ENCODE data around the gene ORAI3.

ORAI3 gene

DNA sequence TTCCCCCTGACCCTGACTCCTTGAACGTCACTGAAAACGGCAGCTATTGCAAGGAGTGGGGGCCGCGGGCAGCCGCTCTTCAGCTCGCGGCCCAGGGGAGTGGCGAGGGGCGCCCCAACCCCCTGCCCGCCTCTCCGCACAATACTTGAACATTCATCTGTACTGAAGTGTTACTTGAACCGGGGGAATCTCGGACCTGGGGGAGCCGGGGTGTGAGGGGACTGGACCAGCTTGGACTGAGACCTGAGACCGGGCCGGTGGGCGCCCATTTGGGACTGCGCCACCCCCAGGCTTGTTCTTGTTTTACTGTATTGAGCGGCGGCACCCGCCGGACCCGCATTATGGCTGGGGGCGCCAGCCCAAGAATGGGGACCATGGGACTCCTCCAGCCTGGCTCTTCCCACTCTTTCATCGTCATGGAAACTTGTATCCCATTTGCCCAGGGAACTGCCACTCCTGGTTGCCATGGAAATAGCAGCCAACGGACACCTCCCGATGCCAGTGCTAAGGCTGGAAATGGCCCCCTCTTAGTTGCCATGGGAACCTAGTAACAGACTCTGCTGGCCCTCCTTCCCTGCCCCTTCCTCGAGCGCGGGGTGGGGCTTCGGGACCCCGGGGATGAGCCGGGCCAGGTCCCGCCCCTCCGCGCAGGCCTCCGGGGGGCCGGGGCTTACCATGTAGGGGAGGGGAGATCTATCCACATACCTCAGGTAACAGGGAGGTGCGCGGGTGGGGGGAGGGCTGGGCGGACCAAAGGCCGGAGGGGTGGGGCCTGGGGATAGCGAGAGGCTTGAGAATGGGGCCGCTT, 805 bp upstream of the ORAI3 start:
- DNase-seq, result peak; percentile 37

DNA sequence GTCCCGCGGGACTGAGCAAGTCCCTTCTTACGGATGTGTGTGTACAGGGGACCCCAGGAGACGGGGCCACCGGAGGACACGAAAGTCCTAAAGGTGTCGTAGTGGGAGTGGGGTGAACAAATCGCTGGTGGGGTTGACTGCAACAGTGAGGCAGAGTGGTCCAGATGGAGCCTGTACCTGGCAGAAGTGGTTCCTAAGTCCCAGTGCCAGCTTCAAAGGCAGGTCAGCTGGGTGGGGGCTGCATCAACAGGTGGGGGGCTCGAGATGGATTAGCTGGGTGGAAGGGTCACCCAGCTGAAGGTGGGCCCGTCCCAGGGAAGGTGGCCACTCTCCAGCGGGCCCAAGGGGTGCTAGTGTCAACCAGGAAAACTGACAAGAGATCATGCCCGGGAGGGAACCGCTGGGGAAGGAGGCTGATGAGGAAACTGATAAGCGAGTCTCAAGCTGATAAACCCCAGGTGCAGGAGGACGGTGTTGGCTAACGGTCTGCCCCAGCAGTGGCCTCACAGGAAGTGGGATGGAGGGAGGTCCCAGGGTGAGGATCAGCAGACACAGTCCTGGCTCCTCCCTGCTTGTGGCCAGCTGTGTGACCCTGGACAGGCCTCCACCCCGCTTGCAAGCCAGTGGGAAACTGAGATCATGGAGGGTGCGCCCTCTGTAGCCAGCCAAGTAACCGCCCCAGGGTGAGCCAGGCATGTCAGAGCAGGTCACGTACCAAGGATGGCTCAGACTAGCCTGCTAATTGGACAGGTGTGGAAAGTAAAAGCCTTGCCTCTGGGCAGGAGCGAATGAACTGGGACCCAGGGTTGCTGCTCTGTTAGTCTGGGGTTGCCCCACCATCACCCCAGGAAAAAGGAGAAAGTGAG, 1.0 kb downstream of the ORAI3 start:
- DNase-seq, result peak; percentile 63

DNA sequence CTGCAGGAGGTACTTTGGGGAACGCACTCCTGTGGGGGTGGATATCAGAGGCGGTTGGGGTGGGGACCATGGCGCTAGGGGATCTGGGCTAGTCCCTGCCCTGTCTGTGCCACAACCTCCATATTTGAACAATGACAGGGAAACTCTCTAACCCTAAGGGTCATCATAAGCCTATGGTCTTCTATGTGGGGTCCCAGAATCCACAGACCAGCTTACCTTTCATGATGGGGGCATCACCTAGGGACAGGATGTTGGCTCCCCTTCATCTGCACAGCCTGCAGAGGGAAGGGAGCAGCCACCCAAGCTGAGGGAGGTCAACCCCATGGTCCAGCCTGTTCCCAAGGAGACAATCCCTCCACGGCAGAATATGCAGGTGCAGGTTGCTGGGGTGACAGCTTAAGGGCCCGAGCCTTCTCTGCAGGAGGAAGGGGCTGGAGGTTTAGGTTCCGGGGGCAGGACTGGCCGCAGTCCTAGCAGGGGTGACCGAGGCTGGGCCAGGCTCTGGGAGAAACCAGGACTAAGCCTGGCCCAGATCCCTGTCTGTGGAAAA, 1.7 kb downstream of the ORAI3 start:
- DNase-seq, result no peak

DNA sequence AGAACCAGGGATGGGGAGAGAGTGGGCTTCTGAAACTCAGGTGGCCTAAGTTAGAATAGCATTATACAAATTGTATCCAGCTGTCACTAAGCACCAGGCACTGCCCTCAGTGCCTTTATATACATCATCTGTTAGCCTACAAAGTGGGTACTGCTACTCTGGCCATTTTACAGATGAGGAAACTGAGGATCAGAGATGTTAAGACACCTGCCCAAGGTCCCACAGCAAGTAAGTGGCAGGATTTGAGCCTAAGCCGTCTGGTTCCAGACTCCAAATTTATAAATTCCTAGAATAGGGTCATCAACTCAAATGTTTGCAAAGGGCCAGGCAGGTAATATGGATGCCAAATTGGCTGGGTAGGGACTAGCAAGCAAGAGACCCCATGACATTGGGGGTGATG, 2.3 kb downstream of the ORAI3 start:
- no peak for DNase-seq

DNA sequence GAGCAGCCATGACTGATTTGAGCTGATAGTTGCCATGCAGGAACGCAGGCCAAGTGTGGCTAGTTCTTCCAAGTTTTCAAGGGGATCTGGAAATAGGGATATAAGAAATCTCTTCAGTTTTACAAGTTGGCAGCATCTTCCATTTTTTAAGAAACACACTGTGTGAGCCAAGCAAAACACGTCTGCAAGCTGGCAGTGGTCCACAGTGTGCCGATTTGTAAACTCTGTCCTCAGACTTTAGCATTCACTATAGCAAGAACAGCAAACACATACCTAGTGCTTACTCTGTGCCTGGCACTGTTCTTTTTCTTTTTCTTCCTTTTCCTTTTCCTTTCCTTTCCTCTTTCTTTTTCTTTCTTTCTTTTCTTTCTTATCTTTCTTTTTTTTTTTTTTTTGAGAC, 2.9 kb downstream of the ORAI3 start:
- no peak for DNase-seq

DNA sequence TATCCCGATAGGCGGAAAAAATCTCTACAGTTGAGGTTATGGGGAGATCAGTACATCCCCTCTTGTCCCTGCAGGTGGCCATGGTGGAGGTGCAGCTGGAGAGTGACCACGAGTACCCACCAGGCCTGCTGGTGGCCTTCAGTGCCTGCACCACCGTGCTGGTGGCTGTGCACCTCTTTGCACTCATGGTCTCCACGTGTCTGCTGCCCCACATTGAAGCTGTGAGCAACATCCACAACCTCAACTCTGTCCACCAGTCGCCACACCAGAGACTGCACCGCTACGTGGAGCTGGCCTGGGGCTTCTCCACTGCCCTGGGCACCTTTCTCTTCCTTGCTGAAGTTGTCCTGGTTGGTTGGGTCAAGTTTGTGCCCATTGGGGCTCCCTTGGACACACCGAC, 4.2 kb downstream of the ORAI3 start:
- no peak for DNase-seq

DNA sequence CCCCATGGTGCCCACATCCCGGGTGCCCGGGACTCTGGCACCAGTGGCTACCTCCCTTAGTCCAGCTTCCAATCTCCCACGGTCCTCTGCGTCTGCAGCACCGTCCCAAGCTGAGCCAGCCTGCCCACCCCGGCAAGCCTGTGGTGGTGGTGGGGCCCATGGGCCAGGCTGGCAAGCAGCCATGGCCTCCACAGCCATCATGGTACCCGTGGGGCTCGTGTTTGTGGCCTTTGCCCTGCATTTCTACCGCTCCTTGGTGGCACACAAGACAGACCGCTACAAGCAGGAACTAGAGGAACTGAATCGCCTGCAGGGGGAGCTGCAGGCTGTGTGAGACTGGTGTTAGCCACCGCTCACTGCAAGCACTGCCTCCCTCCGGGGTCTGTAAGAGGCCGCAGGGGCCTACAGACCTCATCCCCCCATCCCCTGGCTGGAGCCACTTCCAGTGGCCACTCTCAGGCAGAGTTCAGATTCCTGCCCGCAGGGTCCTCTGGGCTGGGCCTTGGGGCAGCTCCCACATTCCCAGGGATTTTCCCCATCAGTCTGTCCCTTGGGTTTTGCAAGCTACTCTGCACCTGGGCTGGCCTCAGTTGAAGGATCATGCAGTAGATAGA, 4.8 kb downstream of the ORAI3 start:
- peak; percentile 78 for DNase-seq

DNA sequence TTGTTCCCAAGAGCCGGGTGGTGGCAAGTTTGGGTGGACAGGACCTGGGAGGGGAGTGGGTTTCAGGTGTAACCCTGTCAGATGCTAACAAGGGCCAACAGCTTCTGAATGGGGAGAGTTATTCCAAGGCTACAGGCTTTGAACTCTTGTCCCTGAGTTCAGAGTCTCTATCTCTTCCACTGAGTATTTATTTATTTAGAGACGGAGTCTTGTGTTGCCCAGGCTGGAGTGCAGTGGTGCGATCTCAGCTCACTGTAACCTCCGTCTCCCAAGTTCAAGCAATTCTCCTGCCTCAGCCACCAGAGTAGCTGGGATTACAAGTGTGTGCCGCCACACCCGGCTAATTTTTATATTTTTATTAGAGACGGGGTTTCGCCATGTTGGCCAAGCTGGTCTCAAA, 6.1 kb downstream of the ORAI3 start:
- DNase-seq, result no peak

DNA sequence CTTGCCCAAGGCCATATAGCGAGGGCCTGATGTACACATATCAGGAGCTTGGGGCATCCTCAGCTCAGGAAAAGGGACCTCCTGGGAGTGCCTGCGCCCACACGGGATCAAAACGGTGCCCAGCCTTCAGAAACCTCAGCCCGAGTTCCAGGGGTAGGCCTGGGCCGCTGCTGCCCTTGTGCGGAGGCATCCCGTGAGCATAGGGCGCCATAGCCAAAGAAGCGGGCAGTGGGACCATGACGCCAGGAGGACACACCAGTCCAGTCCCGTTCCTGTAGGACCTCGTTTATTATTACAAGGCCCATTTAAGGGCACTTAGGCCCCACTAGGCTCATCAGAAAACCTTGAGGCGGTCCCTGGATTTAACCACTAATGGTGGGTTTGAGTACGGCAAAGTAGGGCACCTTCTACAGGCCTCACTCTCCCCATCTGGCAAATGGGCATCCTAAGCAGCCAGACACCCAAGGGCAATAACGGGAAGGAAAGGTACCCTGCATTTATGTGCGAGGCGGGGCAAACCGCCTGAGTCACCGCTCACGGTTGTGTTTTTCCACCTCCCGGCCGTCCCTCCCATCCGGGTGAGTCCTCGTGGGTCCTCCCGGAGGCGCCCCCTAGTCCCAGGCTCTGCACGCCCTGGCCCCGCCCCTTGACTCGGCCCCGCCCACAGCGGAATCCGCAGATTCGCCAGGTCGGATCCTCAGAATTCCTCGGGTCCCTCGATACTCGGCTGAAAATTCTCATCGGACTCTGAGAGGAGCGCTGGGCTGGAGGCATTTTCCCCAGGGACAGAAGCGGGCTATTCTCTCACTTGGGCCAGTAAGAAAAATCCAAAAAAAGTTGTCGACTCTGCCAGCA, 8.0 kb downstream of the ORAI3 start:
- DNase-seq, result peak; percentile 96

DNA sequence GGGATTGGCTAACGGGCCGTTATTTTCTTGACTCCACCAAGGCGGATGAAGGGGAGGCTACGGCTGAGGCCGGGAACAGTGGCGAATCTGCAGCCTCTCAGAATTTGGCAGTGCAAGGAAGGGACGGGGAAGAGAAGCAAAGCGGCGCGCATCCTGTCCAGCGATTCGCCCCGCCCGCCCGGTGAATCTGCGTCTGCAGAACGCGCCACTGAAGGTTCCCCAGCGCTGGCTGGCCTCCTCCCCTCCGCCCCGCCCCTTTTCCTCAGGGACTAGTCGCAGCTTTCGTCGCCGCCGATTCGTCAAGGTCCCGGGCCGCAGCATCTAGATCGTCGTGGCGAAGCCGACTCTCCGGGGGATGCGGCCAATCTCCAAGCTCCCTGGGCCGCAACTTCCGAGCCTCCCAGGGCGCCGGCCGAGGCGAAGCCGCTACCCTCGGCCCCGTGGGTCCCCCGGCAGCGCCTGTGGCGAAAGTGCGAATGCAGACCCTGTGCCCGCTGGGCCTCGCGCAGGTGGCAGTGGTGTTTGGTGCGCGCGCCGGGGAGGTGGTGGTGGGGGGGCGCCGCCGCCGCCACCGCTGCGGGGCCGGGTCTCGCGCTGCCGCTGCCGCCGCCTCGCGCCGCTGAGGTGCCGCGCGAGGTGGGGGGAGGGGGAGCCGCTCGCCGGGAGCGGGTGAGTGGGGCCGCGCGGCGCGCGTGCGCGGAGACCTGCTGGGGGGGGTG, 8.7 kb downstream of the ORAI3 start, which contains the start of gene SETD1A:
Gene SETD1A (plus strand): TSS at position 299 of the 719 bp plus-strand sequence. CDS start 978 bp downstream, outside the sequence.
- peak; percentile 99 for DNase-seq

DNA sequence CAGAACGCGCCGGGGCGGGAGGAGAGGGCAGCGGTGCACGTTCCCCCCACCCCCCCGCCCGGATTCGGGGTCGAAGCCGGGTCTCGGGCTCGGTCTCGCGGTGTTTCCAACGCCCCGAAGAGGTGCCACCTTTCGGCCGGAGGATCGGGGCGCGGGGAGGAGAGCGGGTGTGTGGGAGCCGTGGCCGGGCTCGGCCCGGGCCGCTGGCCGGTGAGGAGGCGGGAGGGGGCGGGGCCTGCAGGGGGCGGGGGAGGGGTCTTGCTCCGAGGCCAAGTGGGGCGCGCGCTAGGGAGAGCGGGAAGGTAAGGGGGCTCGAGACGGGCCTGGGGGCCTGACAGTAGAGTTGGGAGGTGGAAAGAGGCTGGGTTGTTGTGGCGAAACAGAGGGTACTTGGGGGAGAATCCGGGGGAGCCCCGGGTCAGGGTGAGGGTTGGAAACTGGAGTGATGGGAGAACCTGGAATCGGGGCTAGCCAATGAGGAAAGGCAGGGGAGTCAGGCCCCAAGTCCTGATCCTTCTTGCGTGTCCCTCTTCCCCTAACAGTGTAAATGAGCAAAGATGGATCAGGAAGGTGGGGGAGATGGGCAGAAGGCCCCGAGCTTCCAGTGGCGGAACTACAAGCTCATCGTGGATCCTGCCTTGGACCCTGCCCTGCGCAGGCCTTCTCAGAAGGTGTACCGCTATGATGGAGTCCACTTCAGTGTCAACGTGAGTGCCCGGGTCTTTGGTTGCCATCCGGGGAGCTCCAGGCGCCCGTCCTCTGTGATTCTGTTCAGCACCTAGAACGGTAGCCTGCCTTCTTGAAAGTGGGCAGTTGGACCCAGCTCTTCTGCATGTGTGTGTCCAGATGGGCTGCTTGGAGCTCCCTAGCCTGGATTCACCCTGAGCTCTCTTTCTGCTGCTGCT, 9.6 kb downstream of the ORAI3 start:
- no peak for DNase-seq

DNA sequence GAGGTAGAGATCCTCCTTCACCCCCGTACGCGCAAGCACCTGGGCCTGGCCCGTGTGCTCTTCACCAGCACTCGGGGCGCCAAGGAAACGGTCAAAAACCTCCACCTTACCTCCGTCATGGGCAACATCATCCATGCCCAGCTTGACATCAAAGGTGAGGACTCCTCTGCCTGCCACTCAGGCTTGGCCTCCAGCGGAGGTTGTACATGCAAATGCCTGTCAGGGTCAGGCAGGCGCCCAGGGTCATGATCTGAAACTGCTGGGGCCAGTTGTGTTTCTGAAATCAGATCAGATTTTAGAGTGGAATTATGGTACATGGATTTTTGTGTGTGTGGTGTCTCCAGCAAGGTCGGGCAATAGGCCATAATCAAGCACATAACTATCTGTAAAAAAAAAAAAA, 12.5 kb downstream of the ORAI3 start:
- DNase-seq, result no peak

DNA sequence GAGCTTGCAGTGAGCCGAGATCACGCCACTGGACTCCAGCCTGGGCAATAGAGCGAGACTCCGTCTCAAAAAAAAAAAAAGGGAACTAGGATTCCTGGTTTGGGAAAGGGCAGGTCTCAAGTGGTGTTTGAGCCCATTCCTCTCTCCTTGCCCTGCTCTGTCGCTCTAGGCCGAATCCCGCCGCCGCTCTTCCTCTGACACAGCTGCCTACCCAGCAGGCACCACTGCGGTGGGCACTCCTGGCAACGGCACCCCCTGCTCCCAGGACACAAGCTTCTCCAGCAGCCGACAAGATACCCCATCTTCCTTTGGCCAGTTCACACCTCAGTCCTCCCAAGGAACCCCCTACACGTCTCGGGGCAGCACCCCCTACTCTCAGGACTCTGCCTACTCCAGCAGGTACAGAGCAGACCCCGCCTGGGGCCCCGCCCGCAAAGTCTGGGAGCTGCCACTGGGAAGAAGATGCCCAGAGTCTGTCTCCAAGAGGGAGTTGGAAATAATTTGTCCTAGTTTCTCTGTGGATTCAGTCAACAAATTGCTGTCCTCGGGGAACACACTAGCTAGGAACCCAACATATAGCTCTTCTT, 15.2 kb downstream of the ORAI3 start:
- no peak for DNase-seq

DNA sequence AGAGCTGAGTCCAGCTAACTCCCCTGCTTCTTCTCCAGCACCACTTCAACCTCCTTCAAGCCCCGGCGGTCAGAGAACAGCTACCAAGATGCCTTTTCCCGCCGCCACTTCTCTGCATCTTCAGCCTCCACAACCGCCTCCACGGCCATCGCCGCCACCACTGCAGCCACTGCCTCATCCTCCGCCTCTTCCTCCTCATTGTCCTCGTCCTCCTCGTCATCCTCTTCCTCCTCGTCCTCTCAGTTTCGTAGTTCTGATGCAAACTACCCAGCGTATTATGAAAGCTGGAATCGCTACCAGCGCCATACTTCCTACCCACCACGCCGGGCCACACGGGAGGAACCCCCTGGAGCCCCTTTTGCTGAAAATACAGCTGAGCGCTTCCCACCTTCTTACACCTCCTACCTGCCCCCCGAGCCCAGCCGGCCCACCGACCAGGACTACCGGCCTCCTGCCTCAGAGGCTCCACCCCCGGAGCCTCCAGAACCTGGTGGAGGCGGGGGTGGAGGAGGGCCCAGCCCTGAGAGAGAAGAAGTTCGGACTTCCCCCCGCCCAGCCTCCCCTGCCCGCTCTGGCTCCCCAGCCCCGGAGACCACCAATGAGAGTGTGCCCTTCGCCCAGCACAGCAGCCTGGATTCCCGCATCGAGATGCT, 15.8 kb downstream of the ORAI3 start:
- no peak for DNase-seq

DNA sequence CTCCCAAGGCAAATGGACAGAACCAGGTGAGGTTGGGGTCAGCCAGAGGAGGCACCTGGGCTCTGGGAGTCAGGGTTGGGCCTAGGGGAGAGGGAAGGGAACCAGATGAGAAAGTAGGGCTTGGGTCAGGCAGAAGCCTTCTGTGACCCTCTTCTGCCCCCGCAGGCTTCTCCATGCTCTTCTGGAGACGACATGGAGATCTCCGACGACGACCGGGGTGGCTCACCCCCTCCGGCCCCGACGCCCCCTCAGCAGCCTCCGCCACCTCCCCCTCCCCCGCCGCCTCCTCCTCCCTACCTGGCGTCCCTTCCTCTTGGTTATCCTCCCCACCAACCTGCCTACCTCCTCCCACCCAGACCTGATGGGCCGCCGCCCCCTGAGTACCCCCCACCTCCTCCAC, 16.6 kb downstream of the ORAI3 start:
- DNase-seq, result no peak

DNA sequence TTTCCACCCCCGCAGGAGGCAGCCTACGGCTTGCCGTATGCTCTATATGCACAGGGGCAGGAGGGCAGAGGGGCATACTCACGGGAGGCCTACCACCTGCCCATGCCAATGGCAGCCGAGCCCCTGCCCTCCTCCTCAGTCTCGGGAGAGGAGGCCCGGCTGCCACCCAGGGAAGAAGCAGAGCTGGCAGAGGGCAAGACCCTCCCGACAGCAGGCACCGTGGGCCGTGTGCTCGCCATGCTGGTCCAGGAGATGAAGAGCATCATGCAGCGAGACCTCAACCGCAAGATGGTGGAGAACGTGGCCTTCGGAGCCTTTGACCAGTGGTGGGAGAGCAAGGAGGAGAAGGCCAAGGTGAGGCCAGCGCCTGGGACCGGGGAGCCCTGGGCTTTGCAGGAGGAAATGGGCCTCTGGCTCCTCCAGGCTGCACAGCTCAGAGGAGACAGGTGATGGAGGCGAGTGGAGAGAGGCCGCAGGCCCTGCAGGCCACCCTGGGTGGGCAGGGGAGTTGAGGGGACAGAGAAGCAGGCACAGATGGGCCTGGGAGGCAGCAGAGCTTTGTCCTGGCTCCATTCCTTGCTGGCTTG, 17.3 kb downstream of the ORAI3 start:
- no peak for DNase-seq

DNA sequence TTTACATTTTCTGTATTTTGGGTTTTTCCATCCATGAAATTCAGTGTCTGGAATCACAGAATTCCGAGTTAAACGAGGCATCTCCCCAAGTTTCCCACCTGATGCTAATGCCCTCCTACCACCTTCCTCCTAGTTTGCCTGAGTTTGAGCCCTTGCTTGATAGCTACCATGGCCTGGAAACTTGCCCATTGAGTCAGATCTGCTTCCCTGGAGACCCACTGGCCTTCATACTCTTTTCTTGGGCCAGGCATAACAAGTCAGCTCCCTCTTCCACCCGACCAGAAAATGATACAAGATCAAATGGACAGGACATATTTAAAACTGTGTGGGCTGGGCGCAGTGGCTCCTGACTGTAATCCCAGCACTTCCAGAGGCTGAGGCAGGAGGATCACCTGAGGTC, 18.9 kb downstream of the ORAI3 start:
- DNase-seq, result no peak

DNA sequence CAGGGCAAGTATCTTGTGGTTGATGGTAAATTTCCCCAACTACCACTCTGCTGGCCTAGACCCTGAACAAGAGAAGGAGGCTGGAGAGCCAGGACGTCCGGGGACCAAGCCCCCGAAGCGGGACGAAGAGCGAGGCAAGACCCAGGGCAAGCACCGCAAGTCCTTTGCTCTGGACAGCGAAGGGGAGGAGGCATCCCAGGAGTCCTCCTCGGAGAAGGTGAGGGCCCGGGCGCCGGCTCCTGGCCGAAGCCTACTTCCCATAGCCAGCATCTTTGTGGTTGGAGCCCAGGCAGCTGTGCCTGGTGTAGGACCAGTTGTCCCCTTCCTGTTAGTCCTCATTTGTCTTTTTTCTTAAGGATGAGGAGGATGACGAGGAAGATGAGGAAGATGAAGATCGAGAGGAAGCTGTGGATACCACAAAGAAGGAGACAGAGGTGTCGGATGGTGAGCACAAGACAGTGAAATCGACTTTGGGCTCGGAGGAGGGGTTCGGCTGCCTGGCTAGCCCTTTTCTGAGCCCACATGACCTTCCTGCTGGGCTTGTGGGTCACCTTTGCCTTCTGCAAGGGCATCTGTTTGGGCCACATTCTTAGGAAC, 20.5 kb downstream of the ORAI3 start:
- DNase-seq, result no peak

DNA sequence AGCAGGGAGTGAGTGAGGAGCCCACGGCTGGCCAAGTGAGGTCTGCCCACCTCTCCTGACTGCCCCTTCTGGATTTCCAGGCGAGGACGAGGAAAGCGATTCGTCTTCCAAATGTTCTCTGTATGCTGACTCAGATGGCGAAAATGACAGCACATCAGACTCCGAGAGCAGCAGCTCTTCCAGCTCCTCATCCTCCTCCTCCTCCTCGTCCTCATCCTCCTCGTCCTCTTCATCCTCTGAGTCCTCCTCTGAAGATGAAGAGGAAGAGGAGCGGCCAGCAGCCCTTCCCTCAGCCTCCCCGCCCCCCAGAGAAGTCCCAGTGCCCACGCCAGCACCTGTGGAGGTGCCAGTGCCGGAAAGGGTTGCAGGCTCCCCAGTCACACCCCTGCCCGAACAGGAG, 22.4 kb downstream of the ORAI3 start:
- DNase-seq, result no peak
